Smooth muscle cell (in vitro differentiated cells): ENCODE measurements around the gene DNAJB14. TPM values are rescaled to one million over a fixed set of nuclear protein-coding genes. Genes with fewer than 3 reads are reported as not detected.

ENCODE experiments used
- DNase-seq: peaks from one replicate; lab custom pipeline; 2025; ENCODE audit not compliant: unreplicated experiment; lab: John Stamatoyannopoulos, UW
- H2AFZ ChIP-seq: fragments of 200-600 bp; sonication (generic); 2 replicates; pipeline ENCODE4 v1.6.0; 2016; ENCODE audit warnings: antibody characterized with exemption, low read depth, mild to moderate bottlenecking
- H3F3A ChIP-seq: fragments of 200-600 bp; sonication (generic); 2 replicates; pipeline ENCODE4 v1.6.0; 2017; ENCODE audit warnings: antibody characterized with exemption, low read depth
- H3K27ac ChIP-seq: fragments of 200-600 bp; sonication (generic); 2 replicates; pipeline ENCODE4 v1.5.1; 2016; ENCODE audit warnings: low read depth, mild to moderate bottlenecking
- H3K27me3 ChIP-seq: fragments of 200-600 bp; sonication (generic); 2 replicates; pipeline ENCODE4 v1.6.1; 2016; ENCODE audit warnings: low read depth, mild to moderate bottlenecking
- H3K36me3 ChIP-seq: fragments of 200-600 bp; sonication (generic); 2 replicates; pipeline ENCODE4 v1.5.1; 2016; ENCODE audit warnings: low read depth
- H3K4me1 ChIP-seq: fragments of 200-600 bp; sonication (generic); 2 replicates; pipeline ENCODE4 v1.5.1; 2016; ENCODE audit warnings: low read depth
- H3K4me2 ChIP-seq: fragments of 200-600 bp; sonication (generic); 2 replicates; pipeline ENCODE4 v1.6.0; 2016; ENCODE audit warnings: mild to moderate bottlenecking
- H3K4me3 ChIP-seq: fragments of 200-600 bp; sonication (generic); 2 replicates; pipeline ENCODE4 v1.5.1; 2016; ENCODE audit warnings: mild to moderate bottlenecking
- H3K79me2 ChIP-seq: fragments of 200-600 bp; sonication (generic); 2 replicates; pipeline ENCODE4 v1.6.0; 2016; ENCODE audit warnings: low read depth, mild to moderate bottlenecking
- H3K9ac ChIP-seq: fragments of 200-600 bp; sonication (generic); 2 replicates; pipeline ENCODE4 v1.6.0; 2016; ENCODE audit warnings: low read depth
- H3K9me3 ChIP-seq: fragments of 200-600 bp; sonication (generic); replicated peaks from 2 replicates; pipeline ENCODE4 v1.5.1; 2016; ENCODE audit warnings: low read depth
- H4K20me1 ChIP-seq: fragments of 200-600 bp; sonication (generic); 2 replicates; pipeline ENCODE4 v1.6.0; 2016; ENCODE audit warnings: low read depth
- WGBS: methylation state at CpG from one replicate; pipeline ENCODE4 v1.1.7; 2016; ENCODE audit warnings: low lambda C conversion rate; 5-methylcytosine and 5-hydroxymethylcytosine counted together
- polyA plus RNA-seq: library from polyadenylated mRNA; unstranded; fragments of >200 nt; fragmentation: Nextera tagmentation; extraction: Ambion mirVana; gene quantifications from 2 replicates; pipeline ENCODE4 v1.2.1, GENCODE V29; 2016
- total RNA-seq: library from RNA; depleted of rRNA; stranded (reverse); fragments of >200 nt; gene quantifications from 2 replicates; pipeline ENCODE4 v1.2.3, GENCODE V29; 2014
- TF ChIP-seq, protein P1 (sequence below): fragments of 200-600 bp; sonication (generic); IDR thresholded peaks from 2 replicates; pipeline ENCODE4 v1.5.1; 2017; ENCODE audit warnings: borderline replicate concordance, mild to moderate bottlenecking, antibody characterized with exemption; ENCODE audit not compliant: insufficient read depth, poor library complexity, severe bottlenecking

Gene DNAJB14
- total and polyA plus RNA-seq, 2 experiments from 2014 or later: 29.8 to 62.7 TPM

- no peak for DNase-seq
- Histone ChIP-seq H3K27me3 (no peaks in the 10 kb centered on the region), H3K4me1 (no peaks in the 10 kb centered on the region), H4K20me1 (no peaks in the 10 kb centered on the region), H3K79me2 (no peaks in the 10 kb centered on the region), H3K9me3 (no peaks in the 10 kb centered on the region), H3K9ac (no peak overlapping the region), H3K36me3 (no peaks in the 10 kb centered on the region), H3K4me2 (no peak overlapping the region), H3F3A (no peaks in the 10 kb centered on the region), H3K4me3 (no peak overlapping the region), H3K27ac (no peak overlapping the region), H2AFZ (no peak overlapping the region)
- TF ChIP-seq, protein P1, sequence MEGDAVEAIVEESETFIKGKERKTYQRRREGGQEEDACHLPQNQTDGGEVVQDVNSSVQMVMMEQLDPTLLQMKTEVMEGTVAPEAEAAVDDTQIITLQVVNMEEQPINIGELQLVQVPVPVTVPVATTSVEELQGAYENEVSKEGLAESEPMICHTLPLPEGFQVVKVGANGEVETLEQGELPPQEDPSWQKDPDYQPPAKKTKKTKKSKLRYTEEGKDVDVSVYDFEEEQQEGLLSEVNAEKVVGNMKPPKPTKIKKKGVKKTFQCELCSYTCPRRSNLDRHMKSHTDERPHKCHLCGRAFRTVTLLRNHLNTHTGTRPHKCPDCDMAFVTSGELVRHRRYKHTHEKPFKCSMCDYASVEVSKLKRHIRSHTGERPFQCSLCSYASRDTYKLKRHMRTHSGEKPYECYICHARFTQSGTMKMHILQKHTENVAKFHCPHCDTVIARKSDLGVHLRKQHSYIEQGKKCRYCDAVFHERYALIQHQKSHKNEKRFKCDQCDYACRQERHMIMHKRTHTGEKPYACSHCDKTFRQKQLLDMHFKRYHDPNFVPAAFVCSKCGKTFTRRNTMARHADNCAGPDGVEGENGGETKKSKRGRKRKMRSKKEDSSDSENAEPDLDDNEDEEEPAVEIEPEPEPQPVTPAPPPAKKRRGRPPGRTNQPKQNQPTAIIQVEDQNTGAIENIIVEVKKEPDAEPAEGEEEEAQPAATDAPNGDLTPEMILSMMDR: no peak
- 77% methylated on average over 1 of the region's 1 CpG for whole genome bisulfite sequencing
Observed at GRCh38 chr4:99846891-99847290, 99.5 kb downstream of the DNAJB14 start.

Other genes starting within 250 kb of the DNAJB14 start
- gene DAPP1, start 129.8 kb downstream of the DNAJB14 start, total RNA-seq: 7.9 and 9.8 TPM in 2 replicates
- gene DAPP1, start 129.8 kb downstream of the DNAJB14 start, polyA plus RNA-seq: 1.0 and 4.8 TPM in 2 replicates
- 95.2 and 112 TPM in 2 replicates for gene LAMTOR3, start 52.2 kb downstream of the DNAJB14 start, total RNA-seq
- 58.3 and 68.9 TPM in 2 replicates for gene LAMTOR3, start 52.2 kb downstream of the DNAJB14 start, polyA plus RNA-seq
- gene H2AZ1, start 3.7 kb upstream of the DNAJB14 start, total RNA-seq: 469 and 497 TPM in 2 replicates
- gene H2AZ1, start 3.7 kb upstream of the DNAJB14 start, polyA plus RNA-seq: 531 and 534 TPM in 2 replicates
- 0.31 and 0.40 TPM in 2 replicates for gene DDIT4L, start 243.8 kb upstream of the DNAJB14 start, total RNA-seq
- gene DDIT4L, start 243.8 kb upstream of the DNAJB14 start, polyA plus RNA-seq: 0.34 TPM in 1 of 2 replicates, not detected in the other